ENCODE results near the gene SUN2. TPM values are rescaled to one million over a fixed set of nuclear protein-coding genes. Genes with fewer than 3 reads are reported as not detected.

SUN2 gene
- total and polyA plus RNA-seq, 9 of the 15 experiments (the other 6 are each of a cell fraction or from before 2014, with no cell fraction given): 0.11 to 42.6 (median 16.7) TPM

- ATAC-seq: no peak
- H3K4me3 ChIP-seq: no peak overlapping the region
- intact Hi-C loops (cut with micrococcal nuclease) (no loop called here), in situ Hi-C loops (cut with MboI) (no loop called here)
- H3K79me2 ChIP-seq (ENCODE audit: control insufficient read depth, insufficient read depth, low read length): no peaks in the 10 kb centered on the region
- H3K36me3 ChIP-seq (ENCODE audit: control insufficient read depth, insufficient read depth, low read length): no peaks in the 10 kb centered on the region
- 86% methylated on average over 8 of the region's 16 CpGs for WGBS (ENCODE audit: insufficient coverage, low coverage, missing lambda C conversion rate)
- no peaks in the 10 kb centered on the region for H3K27me3 ChIP-seq (ENCODE audit: control insufficient read depth in 2 of 2, insufficient read depth in 2 of 2, low read length in 2 of 2)
- FAIRE-seq: no peak
- TF ChIP-seq CLOCK (CRISPR knock-in tag; IDR thresholded peaks at IDR 0.05; ENCODE audit: borderline replicate concordance) (no peak), NR0B1 (IDR thresholded peaks at IDR 0.05; ENCODE audit: partially characterized antibody) (no peak), GTF2B (IDR thresholded peaks at IDR 0.05; ENCODE audit: extremely low read depth, insufficient read length) (no peak), ZNF121 (CRISPR knock-in tag; conservative IDR thresholded peaks at IDR 0.05) (no peak), ZNF395 (CRISPR knock-in tag; IDR thresholded peaks at IDR 0.05) (no peak), SMAD3 (CRISPR knock-in tag; conservative IDR thresholded peaks at IDR 0.05) (no peak)
- no peak overlapping the region for H3K4me2 ChIP-seq (ENCODE audit: insufficient read depth, low read length)
- H2AFZ ChIP-seq (ENCODE audit: low read depth, low read length): no peak overlapping the region
- H3K27ac ChIP-seq (ENCODE audit: extremely low read depth, low read depth, low read length): no peak overlapping the region
- H4K20me1 ChIP-seq (replicated peaks; ENCODE audit: control insufficient read depth, insufficient read depth, low read length): no peaks in the 10 kb centered on the region
- peaks cover 0 to 16% of the 10 kb centered on the region in 2 experiments; a peak in 4 of 5 replicates for H3K4me1 ChIP-seq (replicated peaks in 1 of 2; ENCODE audit: control insufficient read depth in 2 of 2, insufficient read depth in 2 of 2, low read length in 2 of 2)
- BruUV-seq (replicated peaks): no TSS peak
- ChIA-PET POLR2A (interaction anchor here (0.8 kb wide), 1 partner anchor 99 kb away, joined by 3 read pairs; no protein-coding TSS in a partner anchor), CTCF (ENCODE audit: low intra/inter-chr PET ratio) (no interaction called here)
- no peaks in the 10 kb centered on the region for H3K9me3 ChIP-seq (replicated peaks; ENCODE audit: control insufficient read depth, insufficient read depth, low read depth, low read length)
- no peak for DNase-seq (ENCODE audit: extremely low read depth in 1 of 4, low spot score in 3 of 4)
- no peak overlapping the region for H3K9ac ChIP-seq (ENCODE audit: insufficient read depth in 1 of 2, low read depth in 2 of 2, low read length in 2 of 2)
- H3K9me1 ChIP-seq (ENCODE audit: control insufficient read depth, insufficient read depth, low read length): no peaks in the 10 kb centered on the region
Observed at GRCh38 chr22:38770257-38770949, 14.6 kb upstream of the SUN2 start.
